ENCODE measurements around the gene ZNF335. TPM values are rescaled to one million over a fixed set of nuclear protein-coding genes. Genes with fewer than 3 reads are reported as not detected.

The ZNF335 gene
- total and polyA plus RNA-seq, 2 of the 8 experiments (the other 6 are each of a cell fraction or from before 2014, with no cell fraction given): 12.4 to 14.6 TPM

DNA sequence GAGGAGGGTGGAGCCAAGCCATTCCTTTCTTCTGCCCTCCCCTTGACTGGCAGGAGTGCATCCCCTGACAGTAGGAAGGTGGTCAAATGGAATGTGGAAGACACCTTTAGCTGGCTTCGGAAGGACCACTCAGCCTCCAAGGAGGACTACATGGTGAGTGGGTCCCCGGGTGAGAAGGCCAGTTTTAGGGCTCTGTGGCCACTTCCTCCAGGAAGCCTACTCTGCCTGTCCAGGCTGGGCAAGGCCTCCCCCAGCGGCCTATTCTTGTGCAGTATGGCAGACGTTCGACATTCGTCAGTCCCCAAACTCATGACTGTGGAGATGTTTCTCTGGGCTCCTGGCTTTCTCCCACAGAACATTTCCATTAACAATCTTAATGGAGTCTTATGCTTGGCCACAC, 28.4 kb downstream of the ZNF335 start:
- FAIRE-seq: no peak
- Histone ChIP-seq H3K18ac (ENCODE audit: extremely low read depth, low read length) (no peak overlapping the region), H3K4me1 (replicated peaks in 1 of 4; ENCODE audit: control insufficient read depth in 3 of 4, insufficient read depth in 4 of 4, low read length in 3 of 4) (peaks cover 0 to 5% (median 3%) of the 10 kb centered on the region in 4 experiments; a peak in 5 of 7 replicates), H3K4me2 (ENCODE audit: insufficient read depth in 1 of 2, low read depth in 2 of 2, low read length in 2 of 2) (no peak overlapping the region), H2AK5ac (ENCODE audit: low read depth, low read length) (no peak overlapping the region), H4K20me1 (replicated peaks in 1 of 2; ENCODE audit: control insufficient read depth in 1 of 2, insufficient read depth in 2 of 2, low read length in 2 of 2) (peaks cover 2 to 10% of the 10 kb centered on the region in 2 experiments), H2BK12ac (ENCODE audit: low read depth, low read length) (no peak overlapping the region), H3K27me3 (replicated peaks in 1 of 4; ENCODE audit: control insufficient read depth in 3 of 4, extremely low read depth in 1 of 4, insufficient read depth in 3 of 4, low read length in 3 of 4) (no peaks in the 10 kb centered on the region; a peak in 1 of 7 replicates), H4K91ac (replicated peaks; ENCODE audit: insufficient read length, low read length) (no peak overlapping the region), H3K56ac (replicated peaks; ENCODE audit: insufficient read length, low read depth, low read length) (no peak overlapping the region), H3K79me1 (ENCODE audit: low read depth, low read length) (peaks cover 3% of the 10 kb centered on the region; the same call in 1 of the 2 replicates), H2AFZ (ENCODE audit: low read length) (no peak overlapping the region), H3K14ac (ENCODE audit: insufficient read length) (no peak overlapping the region), H3K23ac (ENCODE audit: insufficient read length) (no peak overlapping the region), H3K4me3 (ENCODE audit: extremely low read depth in 1 of 4, insufficient read depth in 2 of 4, low read depth in 3 of 4, low read length in 4 of 4) (no peak overlapping the region), H3K9ac (replicated peaks in 1 of 4; ENCODE audit: extremely low read depth in 1 of 4, low read depth in 3 of 4, low read length in 3 of 4) (no peak overlapping the region), H4K8ac (ENCODE audit: extremely low read depth, insufficient read depth, low read length) (no peak overlapping the region), H3K79me2 (ENCODE audit: control insufficient read depth in 1 of 2, insufficient read depth in 2 of 2, low read length in 2 of 2) (no peaks in the 10 kb centered on the region), H3K4ac (replicated peaks; ENCODE audit: insufficient read length, low read depth, low read length) (no peak overlapping the region), H3K36me3 (ENCODE audit: control insufficient read depth in 2 of 4, insufficient read depth in 4 of 4, low read length in 3 of 4) (peaks cover 36 to 76% (median 74%) of the 10 kb centered on the region in 4 experiments), H2BK15ac (ENCODE audit: low read length) (no peak overlapping the region), H3K27ac (ENCODE audit: low read depth, low read length) (no peak overlapping the region), H2BK20ac (ENCODE audit: low read length) (no peak overlapping the region), H3K23me2 (ENCODE audit: low read depth, low read length) (no peaks in the 10 kb centered on the region), H4K5ac (ENCODE audit: insufficient read length, low read depth, low read length) (no peak overlapping the region), H2BK120ac (replicated peaks; ENCODE audit: low read depth, low read length) (no peak overlapping the region), H3K9me3 (ENCODE audit: insufficient read depth in 2 of 2, low read depth in 1 of 2, low read length in 1 of 2) (no peaks in the 10 kb centered on the region), H2BK5ac (ENCODE audit: low read depth, low read length) (no peak overlapping the region)
- DNase-seq (ENCODE audit: low read depth in 1 of 2, low spot score in 2 of 2): no peak
- 97% methylated on average over 6 of the region's 6 CpGs; no CpG with 5 or more reads in 1 of the 2 experiments for WGBS, 2 experiments (ENCODE audit: extremely low coverage in 1 of 2, insufficient coverage in 1 of 2, insufficient read length in 1 of 2, insufficient replicate concordance in 2 of 2, low coverage in 1 of 2, low lambda C conversion rate in 2 of 2, missing lambda C conversion rate in 1 of 2)
- CTCF ChIA-PET (ENCODE audit: partially characterized antibody): interaction anchor here (0.9 to 8.7 kb wide), 6 partner anchors 10 to 144 kb away, joined by 3 to 82 read pairs (median 6); no protein-coding TSS in a partner anchor
- POLR2A ChIA-PET (ENCODE audit: partially characterized antibody): interaction anchor here (1.1 to 18.4 kb wide), 6 partner anchors 5 to 131 kb away, joined by 3 to 283 read pairs (median 124); partner anchors contain the start of genes PCIF1 and ZNF335
- TF ChIP-seq BCL11A (IDR thresholded peaks at IDR 0.05; ENCODE audit: low read depth in 2 of 2, low read length in 2 of 2): no peak
- TF ChIP-seq SUZ12 (IDR thresholded peaks at IDR 0.05; ENCODE audit: low read length): no peak
- no peak for TF ChIP-seq JUN (IDR thresholded peaks at IDR 0.05; ENCODE audit: low read depth, low read length)
- no peak for TF ChIP-seq GTF2F1 (IDR thresholded peaks at IDR 0.05; ENCODE audit: borderline replicate concordance, low read depth, low read length)
- no peak for TF ChIP-seq MAFK (IDR thresholded peaks at IDR 0.05; ENCODE audit: low read depth, low read length)
- TF ChIP-seq SIN3A (conservative IDR thresholded peaks at IDR 0.05 in 1 of 2, IDR thresholded peaks at IDR 0.05 in 1 of 2; ENCODE audit: low read depth in 1 of 2, low read length in 2 of 2): no peak
- no peak for TF ChIP-seq TAF7 (optimal IDR thresholded peaks at IDR 0.05; ENCODE audit: borderline replicate concordance, low read depth, low read length)
- no peak for TF ChIP-seq HDAC2 (IDR thresholded peaks at IDR 0.05; ENCODE audit: borderline replicate concordance in 1 of 2, low read depth in 2 of 2, low read length in 2 of 2)
- TF ChIP-seq RFX5 (IDR thresholded peaks at IDR 0.05; ENCODE audit: borderline replicate concordance, low read depth, low read length): no peak
- TF ChIP-seq ZNF274 (IDR thresholded peaks at IDR 0.05; ENCODE audit: borderline replicate concordance, extremely low read depth, low read length): no peak
- TF ChIP-seq TEAD4 (IDR thresholded peaks at IDR 0.05; ENCODE audit: low read depth, low read length): no peak
- no peak for TF ChIP-seq RAD21 (IDR thresholded peaks at IDR 0.05 in 1 of 2, conservative IDR thresholded peaks at IDR 0.05 in 1 of 2; ENCODE audit: low read depth in 2 of 2, low read length in 2 of 2)
- no peak for TF ChIP-seq KDM1A (IDR thresholded peaks at IDR 0.05; ENCODE audit: borderline replicate concordance, low read length)

Data from H1 (cell line).